ENCODE data around the gene NSUN2. TPM values are rescaled to one million over a fixed set of nuclear protein-coding genes. Genes with fewer than 3 reads are reported as not detected.
A peak's percentile ranks its signal among the peaks of the same experiment; 100 is the strongest.

The NSUN2 gene
- total RNA-seq, 6 experiments from 2014 or later = 24.6 to 42.5 (median 29.1) TPM

- WGBS (ENCODE audit: insufficient coverage, low coverage, low lambda C conversion rate, missing lambda C conversion rate) = 56% methylated on average over 1 of the region's 1 CpG
- DNase-seq = no peak
- intact Hi-C loops (cut with DNase I) = no loop called here
- H3K36me3 ChIP-seq = no peaks in the 10 kb centered on the region
- peak in 3 of 4 donors; percentile 25 to 76 (median 50) for ATAC-seq
- H3K27me3 ChIP-seq = no peaks in the 10 kb centered on the region
- no peak overlapping the region for H3K4me3 ChIP-seq
- peaks cover 0 to 7% (median 0%) of the 10 kb centered on the region in 4 donors for H3K4me1 ChIP-seq
- TF ChIP-seq, protein P1, sequence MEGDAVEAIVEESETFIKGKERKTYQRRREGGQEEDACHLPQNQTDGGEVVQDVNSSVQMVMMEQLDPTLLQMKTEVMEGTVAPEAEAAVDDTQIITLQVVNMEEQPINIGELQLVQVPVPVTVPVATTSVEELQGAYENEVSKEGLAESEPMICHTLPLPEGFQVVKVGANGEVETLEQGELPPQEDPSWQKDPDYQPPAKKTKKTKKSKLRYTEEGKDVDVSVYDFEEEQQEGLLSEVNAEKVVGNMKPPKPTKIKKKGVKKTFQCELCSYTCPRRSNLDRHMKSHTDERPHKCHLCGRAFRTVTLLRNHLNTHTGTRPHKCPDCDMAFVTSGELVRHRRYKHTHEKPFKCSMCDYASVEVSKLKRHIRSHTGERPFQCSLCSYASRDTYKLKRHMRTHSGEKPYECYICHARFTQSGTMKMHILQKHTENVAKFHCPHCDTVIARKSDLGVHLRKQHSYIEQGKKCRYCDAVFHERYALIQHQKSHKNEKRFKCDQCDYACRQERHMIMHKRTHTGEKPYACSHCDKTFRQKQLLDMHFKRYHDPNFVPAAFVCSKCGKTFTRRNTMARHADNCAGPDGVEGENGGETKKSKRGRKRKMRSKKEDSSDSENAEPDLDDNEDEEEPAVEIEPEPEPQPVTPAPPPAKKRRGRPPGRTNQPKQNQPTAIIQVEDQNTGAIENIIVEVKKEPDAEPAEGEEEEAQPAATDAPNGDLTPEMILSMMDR (IDR thresholded peaks at IDR 0.05) = no peak
- no peaks in the 10 kb centered on the region for H3K9me3 ChIP-seq
- no peak overlapping the region for H3K27ac ChIP-seq
These were observed 45.5 kb upstream of the NSUN2 start for GRCh38 chr5:6678385-6678784.

DNA sequence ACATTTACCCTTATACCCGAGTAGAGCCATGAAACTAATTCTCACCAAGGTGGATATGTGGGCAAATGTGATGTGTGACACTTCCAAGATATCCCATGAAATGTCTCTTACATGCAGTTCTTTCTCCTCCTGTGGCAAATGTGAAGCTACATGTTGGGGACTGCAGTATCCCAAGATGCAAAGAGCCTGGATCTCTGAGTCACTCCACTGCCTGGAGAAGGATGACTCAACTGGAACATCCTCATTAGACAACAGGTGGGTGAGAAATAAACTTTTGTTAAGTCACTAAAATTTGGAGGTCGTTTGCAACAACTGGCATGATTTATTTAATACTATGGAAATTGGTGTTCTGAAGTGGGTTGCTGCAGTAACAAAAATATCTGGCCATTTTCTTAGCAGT lies 43.9 kb upstream of the NSUN2 start:
- no peaks in the 10 kb centered on the region for H3K9me3 ChIP-seq
- peaks cover 0 to 7% (median 0%) of the 10 kb centered on the region in 4 donors for H3K4me1 ChIP-seq
- TF ChIP-seq, protein P1 (IDR thresholded peaks at IDR 0.05) = no peak
- no peak for TF ChIP-seq POLR2A (IDR thresholded peaks at IDR 0.05)
- no peaks in the 10 kb centered on the region for H3K36me3 ChIP-seq
- H3K27ac ChIP-seq = no peak overlapping the region
- 88% methylated on average over 2 of the region's 2 CpGs for WGBS (ENCODE audit: insufficient coverage, low coverage, low lambda C conversion rate, missing lambda C conversion rate)
- H3K27me3 ChIP-seq = no peaks in the 10 kb centered on the region
- no peak for DNase-seq
- no peak for ATAC-seq
- intact Hi-C loops (cut with DNase I) = no loop called here
- H3K4me3 ChIP-seq = no peak overlapping the region

GRCh38 chr5:6675784-6676491 lies 43.1 kb upstream of the NSUN2 start:
- intact Hi-C loops (cut with DNase I) = no loop called here
- 95% methylated on average over 5 of the region's 5 CpGs for WGBS (ENCODE audit: insufficient coverage, low coverage, low lambda C conversion rate, missing lambda C conversion rate)

DNA sequence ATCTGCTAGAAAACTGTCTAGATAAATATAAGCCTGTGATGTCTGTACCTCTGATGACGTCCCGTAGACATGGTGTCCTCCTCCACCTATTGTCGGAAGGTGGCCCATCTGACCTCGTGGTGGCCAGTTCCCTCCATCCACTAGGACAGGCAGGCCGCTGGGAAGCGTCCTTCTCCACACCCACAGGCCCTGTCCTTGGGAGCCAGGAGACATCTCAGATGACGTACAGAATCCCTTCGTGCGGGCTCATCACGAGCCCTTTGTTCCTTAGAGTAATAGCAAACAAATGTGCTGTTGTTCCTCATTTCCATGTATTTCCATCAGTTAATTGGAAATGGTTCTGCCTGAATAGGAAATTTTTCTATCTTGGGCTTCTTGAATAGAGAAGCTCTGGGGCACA lies 42.0 kb upstream of the NSUN2 start:
- TF ChIP-seq, protein P1 (IDR thresholded peaks at IDR 0.05) = no peak
- no peak for TF ChIP-seq POLR2A (IDR thresholded peaks at IDR 0.05)
- no peak overlapping the region for H3K27ac ChIP-seq
- no peaks in the 10 kb centered on the region for H3K9me3 ChIP-seq
- H3K36me3 ChIP-seq = peaks cover 0 to 7% (median 0%) of the 10 kb centered on the region in 4 donors
- ATAC-seq = no peak
- DNase-seq = no peak
- WGBS (ENCODE audit: insufficient coverage, low coverage, low lambda C conversion rate, missing lambda C conversion rate) = 100% methylated on average over 3 of the region's 10 CpGs
- intact Hi-C loops (cut with DNase I) = no loop called here
- H3K4me1 ChIP-seq = peaks cover 0 to 7% (median 0%) of the 10 kb centered on the region in 4 donors
- H3K27me3 ChIP-seq = no peaks in the 10 kb centered on the region
- no peak overlapping the region for H3K4me3 ChIP-seq

More at GRCh38 chr5:6675784-6676491, 43.1 kb upstream of the NSUN2 start:
- ATAC-seq (no peak), DNase-seq (no peak)
- no peaks in the 10 kb centered on the region for H3K36me3 ChIP-seq
- no peaks in the 10 kb centered on the region for H3K9me3 ChIP-seq
- no peak overlapping the region for H3K27ac ChIP-seq
- TF ChIP-seq, protein P1 (IDR thresholded peaks at IDR 0.05) = no peak
- no peak overlapping the region for H3K4me3 ChIP-seq
- no peaks in the 10 kb centered on the region for H3K27me3 ChIP-seq
- peaks cover 0 to 7% (median 0%) of the 10 kb centered on the region in 4 donors for H3K4me1 ChIP-seq
